HG03159 (cell line): ENCODE results near the gene ARID5B.

Experiments used
- ATAC-seq: cut with Tn5 transposase; IDR thresholded peaks from one replicate; pipeline ENCODE4 v1.9.1; 2021; ENCODE audit warnings: mild to moderate bottlenecking, moderate library complexity; ENCODE audit not compliant: unreplicated experiment

ARID5B gene

DNA sequence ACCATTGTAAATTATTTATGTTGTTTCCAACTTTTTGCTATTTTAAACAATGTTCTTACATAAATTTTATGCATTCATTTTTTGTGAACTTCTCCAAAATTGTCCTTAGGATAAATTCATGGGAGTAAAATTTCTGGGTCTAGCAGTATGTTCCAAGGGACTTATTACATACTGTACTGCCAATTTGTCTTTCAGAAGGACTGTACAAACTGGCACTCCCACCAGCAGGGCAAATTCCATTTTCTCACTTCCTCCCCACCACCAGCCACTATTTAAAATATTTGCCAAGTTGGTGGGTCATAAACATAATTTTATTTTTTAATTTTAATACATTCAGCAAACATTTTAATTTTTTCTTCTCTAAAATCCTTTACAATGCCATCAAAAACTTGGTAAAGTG lies 13.7 kb upstream of the ARID5B start:
- no peak for ATAC-seq

- no peak for ATAC-seq
Observed at GRCh38 chr10:61888744-61889143, 12.8 kb upstream of the ARID5B start.

GRCh38 chr10:61890430-61890829 lies 11.1 kb upstream of the ARID5B start:
- no peak for ATAC-seq

DNA sequence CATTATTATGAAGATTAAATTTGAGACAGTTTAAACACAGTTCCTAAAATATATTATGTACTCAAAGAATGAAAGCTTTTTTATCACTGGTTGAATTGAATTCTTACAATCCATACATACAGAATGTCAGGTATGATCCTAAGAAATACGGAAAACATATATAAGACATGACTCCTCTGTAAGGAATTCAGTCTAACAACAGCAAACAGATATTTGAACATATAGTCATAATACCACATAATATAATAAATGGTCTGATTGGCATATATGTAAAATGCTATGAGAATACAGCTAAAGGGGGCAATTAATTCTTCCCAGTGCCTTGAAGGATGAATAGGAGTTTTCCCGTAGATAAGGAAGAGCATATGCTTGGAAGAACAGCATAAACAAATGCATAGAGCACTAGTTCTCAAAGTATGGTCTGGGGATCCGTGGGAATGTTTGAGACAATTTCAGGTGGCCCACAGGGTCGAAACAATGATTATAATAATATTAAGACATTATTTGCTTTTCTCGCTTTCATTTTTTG lies 10.6 kb upstream of the ARID5B start:
- no peak for ATAC-seq

- ATAC-seq: no peak
Observed at GRCh38 chr10:61891906-61892585, 9.5 kb upstream of the ARID5B start.

DNA sequence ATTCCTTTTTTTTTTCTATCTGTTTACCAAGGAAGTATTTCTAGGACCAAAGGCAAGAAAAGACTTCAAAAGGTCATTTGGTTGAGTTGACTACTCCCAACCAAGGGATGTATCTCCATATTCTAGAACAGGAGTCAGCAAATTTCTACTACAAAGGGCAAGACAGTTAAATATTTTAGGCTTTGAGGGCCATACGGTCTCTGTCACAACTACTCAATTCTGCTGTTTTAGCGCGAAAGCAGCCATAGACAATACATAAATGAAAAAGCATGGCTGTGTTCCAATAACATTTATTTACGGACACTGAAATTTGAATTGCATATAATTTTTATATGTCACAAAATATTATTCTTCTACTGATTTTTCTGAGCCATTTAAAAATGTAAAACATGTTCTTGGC lies 8.5 kb upstream of the ARID5B start:
- no peak for ATAC-seq

GRCh38 chr10:61894133-61894532 lies 7.4 kb upstream of the ARID5B start:
- no peak for ATAC-seq

DNA sequence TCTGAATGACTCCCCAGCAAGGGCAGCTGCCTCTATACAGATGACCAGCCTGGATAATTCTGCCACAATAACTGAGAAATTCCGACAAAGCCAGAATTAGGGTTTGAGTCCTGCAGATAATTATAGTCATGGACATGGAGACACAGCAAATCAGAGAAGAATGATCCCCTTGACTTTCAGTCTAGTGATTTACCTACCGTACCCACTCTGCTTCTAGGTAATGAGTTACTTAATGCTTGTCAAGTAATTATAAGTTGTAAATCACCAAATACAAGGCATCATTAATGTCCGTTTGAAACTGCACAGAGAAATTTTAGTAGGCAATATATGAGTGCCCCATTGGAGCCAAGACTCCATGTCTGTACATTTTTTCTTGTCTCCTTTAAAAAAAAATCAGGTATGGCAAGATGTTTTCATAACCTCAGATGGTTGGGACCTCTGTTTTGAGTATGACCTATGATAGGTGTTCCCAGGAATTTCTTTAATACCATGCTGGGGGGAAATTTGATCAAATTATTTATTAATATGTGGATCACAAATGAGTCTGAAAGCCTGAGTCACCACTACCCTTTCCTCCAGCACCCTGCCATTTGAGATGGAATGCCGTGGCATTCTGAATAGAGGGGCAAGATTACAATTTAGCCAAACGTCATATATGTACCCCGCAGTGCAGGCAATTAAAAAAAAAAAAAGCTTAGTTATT lies 5.5 kb upstream of the ARID5B start:
- ATAC-seq: no peak

DNA sequence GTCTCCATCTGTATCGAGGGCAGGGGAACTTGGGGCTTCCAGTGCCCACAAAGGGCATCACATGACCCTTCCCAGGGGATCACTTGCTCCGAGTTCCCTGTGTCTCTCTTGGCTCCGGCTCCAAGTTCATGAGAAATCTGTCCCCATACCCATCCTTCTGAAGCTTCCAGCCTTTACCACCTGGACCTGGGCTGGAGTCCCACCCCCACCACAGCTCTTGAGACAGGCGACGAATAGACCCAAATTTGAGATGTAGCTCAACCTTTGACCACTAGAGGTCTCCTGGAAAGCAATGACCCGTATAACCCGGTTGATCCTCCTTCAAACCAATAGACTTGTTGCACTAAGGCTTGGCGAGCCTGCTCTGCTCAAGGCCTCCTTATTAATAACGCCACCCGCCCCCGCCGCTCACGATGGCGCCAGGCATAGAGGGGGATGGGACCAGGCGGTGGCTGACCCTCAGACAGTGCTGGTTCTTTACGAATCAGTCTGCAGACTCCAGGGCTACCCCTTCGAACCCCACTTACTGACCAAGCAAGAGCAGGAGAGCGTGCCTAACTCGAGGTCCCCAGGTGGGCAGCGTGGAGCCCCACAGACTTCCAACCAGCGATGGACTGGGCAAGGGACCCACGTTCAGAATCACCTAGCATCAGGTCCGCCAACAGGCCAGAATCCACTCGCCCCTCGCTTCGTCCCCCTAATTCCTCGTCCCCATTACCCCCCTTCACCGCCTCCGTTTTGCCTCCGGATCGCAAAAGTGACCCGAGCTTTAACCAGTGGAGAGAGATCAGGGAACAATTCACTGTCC lies 4.4 kb upstream of the ARID5B start:
- ATAC-seq: peak; percentile 58

DNA sequence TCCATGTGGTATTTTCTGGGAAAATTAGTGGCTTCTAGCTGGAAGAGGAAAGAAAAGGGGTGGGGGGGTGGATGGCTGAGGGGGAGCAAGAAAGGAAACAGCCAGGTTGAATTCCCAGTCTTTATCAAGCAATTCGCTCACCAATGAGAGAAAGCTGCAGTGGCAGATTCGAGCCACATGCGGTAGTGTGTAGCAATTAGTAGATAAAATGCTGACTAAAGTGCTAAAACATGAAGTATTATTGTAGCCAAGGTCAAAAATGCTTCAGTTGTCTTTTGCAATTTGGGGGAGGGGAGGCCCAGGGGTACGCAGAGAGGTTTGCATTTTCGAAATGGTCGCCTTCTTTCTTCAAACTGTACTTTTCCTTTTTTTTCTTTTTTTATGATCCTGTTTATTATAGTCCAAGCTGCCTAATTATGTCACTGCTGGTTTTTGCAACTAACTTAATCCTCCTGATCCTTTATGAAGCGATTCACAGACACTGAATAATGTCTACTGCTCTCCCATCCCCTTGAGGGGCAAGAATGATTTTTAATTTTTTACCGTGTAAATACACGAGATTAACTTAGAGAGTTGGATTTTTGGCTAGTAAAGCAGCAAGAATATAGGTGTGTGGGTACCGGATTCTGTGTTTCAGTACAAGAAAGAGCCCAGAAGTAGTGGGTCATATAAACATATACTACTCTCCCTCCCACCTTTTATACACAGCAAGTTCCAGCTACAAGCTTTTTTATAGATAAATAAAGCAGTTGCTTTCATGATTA lies 3.6 kb upstream of the ARID5B start:
- ATAC-seq: no peak

DNA sequence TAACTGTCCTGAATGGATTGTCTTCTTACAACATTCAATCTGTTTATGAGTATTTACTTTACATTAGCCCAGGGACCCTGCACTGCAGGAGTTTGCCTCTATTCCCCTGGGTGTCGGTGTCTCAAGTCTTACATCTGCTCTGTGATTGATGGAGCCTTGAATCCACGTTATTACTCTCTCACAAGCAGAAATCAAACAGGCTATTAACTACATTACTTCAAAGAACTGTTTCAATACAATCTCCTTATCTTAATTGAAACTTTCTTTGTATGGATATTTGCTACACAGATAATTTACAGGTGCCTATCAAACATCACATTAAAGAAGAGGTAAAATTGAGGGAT lies 3.1 kb upstream of the ARID5B start:
- ATAC-seq: no peak

GRCh38 chr10:61899069-61899531 lies 2.4 kb upstream of the ARID5B start:
- no peak for ATAC-seq

DNA sequence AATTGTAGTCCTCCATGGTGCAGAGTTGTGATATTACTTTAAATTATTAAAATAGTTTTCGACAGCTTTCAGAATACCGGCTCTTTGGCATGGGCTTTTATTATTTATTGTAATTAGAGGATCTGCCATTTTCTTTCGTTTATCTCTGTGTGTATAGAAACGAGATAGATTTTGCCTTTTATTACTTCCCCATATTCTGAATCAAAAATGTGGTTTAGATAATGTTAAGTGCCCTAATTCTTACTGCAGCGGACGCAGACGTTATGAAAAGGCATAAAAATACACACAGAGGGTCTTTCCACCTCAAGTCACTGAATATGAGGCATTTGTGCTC lies 1.9 kb upstream of the ARID5B start:
- ATAC-seq: no peak

DNA sequence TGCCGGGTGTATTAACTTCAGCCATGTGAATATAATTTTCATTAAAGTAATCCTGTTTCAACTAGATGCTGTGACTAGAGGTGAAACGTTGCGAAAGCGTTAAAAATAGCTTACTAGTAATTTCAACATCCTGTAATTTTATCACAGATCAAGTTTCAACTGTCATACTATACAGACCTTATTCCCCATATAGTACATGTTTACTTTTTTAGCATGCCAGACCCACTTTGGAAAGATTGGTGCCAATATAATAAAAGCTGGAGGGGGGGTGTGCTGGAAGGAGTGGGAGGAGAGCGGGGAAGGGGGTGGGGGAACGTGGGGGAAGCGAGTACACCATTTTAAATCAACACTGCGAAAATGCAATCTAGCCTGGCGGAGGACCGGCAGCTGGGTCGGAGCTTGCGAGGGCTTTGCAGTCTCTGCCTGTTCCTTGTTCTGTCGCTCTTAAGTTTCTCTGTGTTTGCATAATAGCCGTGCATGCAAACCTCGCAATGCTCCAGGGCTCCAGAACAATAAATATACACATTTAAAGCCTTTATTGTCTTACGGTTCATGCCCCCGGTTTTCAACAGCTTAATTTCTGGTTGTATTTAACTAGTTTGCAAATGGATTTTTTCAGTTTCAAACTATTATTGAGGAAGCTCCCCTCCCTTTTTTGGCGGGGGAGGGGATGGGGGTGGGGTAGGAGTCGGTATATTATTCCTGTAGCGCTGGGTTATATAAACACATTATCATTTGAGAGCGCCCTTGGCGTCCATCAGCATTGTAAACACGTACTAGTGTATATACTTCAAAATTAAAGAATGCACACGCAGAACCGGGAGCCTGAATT lies 1.3 kb upstream of the ARID5B start:
- ATAC-seq: peak; percentile 42

GRCh38 chr10:61901829-61902444 lies 438 bp downstream of the ARID5B start:
- ATAC-seq: no peak

- ATAC-seq: peak; percentile 1
Observed at GRCh38 chr10:61902445-61903220, 1.1 kb downstream of the ARID5B start.

GRCh38 chr10:61903221-61903927 lies 1.9 kb downstream of the ARID5B start:
- ATAC-seq: peak; percentile 41

GRCh38 chr10:61903928-61904344 lies 2.4 kb downstream of the ARID5B start:
- no peak for ATAC-seq
